Activated T-helper 1 cell treated with anti-CD3 and anti-CD28 coated beads, Interleukin-12 subunit alpha, Interleukin-12 subunit beta, Interleukin-2, Interleukin-4 antibody, amounts not matched to agents 30 ng/mL and 10 ng/mL and 1 ng/mL, durations not matched to agents 14 hours and 24 hours and 36 hours (primary cell): ENCODE results near the gene CD8A. TPM values are rescaled to one million over a fixed set of nuclear protein-coding genes. Genes with fewer than 3 reads are reported as not detected.
A peak's percentile ranks its signal among the peaks of the same experiment; 100 is the strongest.

ENCODE experiments used
- DNase-seq: peaks from one replicate; pipeline ENCODE4 v3.0.0; 2021; ENCODE audit warnings: low spot score
- H3K27ac Mint-ChIP-seq: one replicate; pipeline ENCODE4 v1.8.0; 2021; ENCODE audit warnings: mild to moderate bottlenecking, mixed read lengths
- H3K27me3 Mint-ChIP-seq: one replicate; pipeline ENCODE4 v1.8.0; 2022; ENCODE audit warnings: mild to moderate bottlenecking, moderate library complexity, mixed read lengths; ENCODE audit not compliant: insufficient read depth
- H3K36me3 Mint-ChIP-seq: one replicate; pipeline ENCODE4 v1.8.0; 2021; ENCODE audit warnings: low read depth, mixed read lengths
- H3K4me1 Mint-ChIP-seq: one replicate; pipeline ENCODE4 v1.8.0; 2021; ENCODE audit warnings: low read depth, mixed read lengths
- H3K4me3 Mint-ChIP-seq: one replicate; pipeline ENCODE4 v1.8.0; 2021; ENCODE audit warnings: mild to moderate bottlenecking, moderate library complexity, mixed read lengths
- H3K9me3 Mint-ChIP-seq: one replicate; pipeline ENCODE4 v1.8.0; 2021; ENCODE audit warnings: mixed read lengths
- intact Hi-C: fragments of 100-400 bp; cut with micrococcal nuclease; formaldehyde crosslinking; loops from one replicate; pipeline ENCODE4 v1.15.1; 2024
- total RNA-seq: library from RNA; stranded (reverse); gene quantifications from 2 replicates; pipeline ENCODE4 v1.2.3, GENCODE V29; 2022

CD8A gene
- total RNA-seq, 1 donor from 2014 or later = 2.2 TPM

- Mint-ChIP-seq H3K36me3 (no peaks in the 10 kb centered on the region), H3K4me1 (peaks cover 25% of the 10 kb centered on the region), H3K4me3 (no peak overlapping the region), H3K27me3 (peaks cover 5% of the 10 kb centered on the region), H3K27ac (no peak overlapping the region), H3K9me3 (peaks cover 14% of the 10 kb centered on the region)
- no peak for DNase-seq
- intact Hi-C loops = no loop called here
Measured at GRCh38 chr2:86825036-86825692, 34.5 kb upstream of the CD8A start.

- DNase-seq = no peak
- peaks cover 6% of the 10 kb centered on the region for H3K27me3 Mint-ChIP-seq
- H3K9me3 Mint-ChIP-seq = peaks cover 14% of the 10 kb centered on the region
- H3K27ac Mint-ChIP-seq = no peak overlapping the region
- no peak overlapping the region for H3K4me3 Mint-ChIP-seq
- intact Hi-C loops = no loop called here
- peaks cover 23% of the 10 kb centered on the region for H3K4me1 Mint-ChIP-seq
- H3K36me3 Mint-ChIP-seq = no peaks in the 10 kb centered on the region
Measured at GRCh38 chr2:86822668-86823345, 32.1 kb upstream of the CD8A start.

- no peaks in the 10 kb centered on the region for H3K36me3 Mint-ChIP-seq
- no peak for DNase-seq
- H3K4me1 Mint-ChIP-seq = peaks cover 13% of the 10 kb centered on the region
- peaks cover 14% of the 10 kb centered on the region for H3K9me3 Mint-ChIP-seq
- intact Hi-C loops = no loop called here
- H3K27me3 Mint-ChIP-seq = peaks cover 6% of the 10 kb centered on the region
- no peak overlapping the region for H3K4me3 Mint-ChIP-seq
- H3K27ac Mint-ChIP-seq = no peak overlapping the region
Measured at GRCh38 chr2:86821842-86822241, 31.1 kb upstream of the CD8A start.

- no peak overlapping the region for H3K27ac Mint-ChIP-seq
- no peak for DNase-seq
- no peak overlapping the region for H3K4me3 Mint-ChIP-seq
Measured at GRCh38 chr2:86821306-86821705, 30.6 kb upstream of the CD8A start.

GRCh38 chr2:86818957-86819356 lies 28.2 kb upstream of the CD8A start:
- peaks cover 14% of the 10 kb centered on the region for H3K9me3 Mint-ChIP-seq
- DNase-seq = no peak
- peaks cover 12% of the 10 kb centered on the region for H3K4me1 Mint-ChIP-seq
- intact Hi-C loops = no loop called here
- no peak overlapping the region for H3K27ac Mint-ChIP-seq
- no peaks in the 10 kb centered on the region for H3K36me3 Mint-ChIP-seq
- H3K27me3 Mint-ChIP-seq = peaks cover 11% of the 10 kb centered on the region
- no peak overlapping the region for H3K4me3 Mint-ChIP-seq

More at GRCh38 chr2:86821306-86821705, 30.6 kb upstream of the CD8A start:
- peaks cover 11% of the 10 kb centered on the region for H3K4me1 Mint-ChIP-seq
- no peaks in the 10 kb centered on the region for H3K36me3 Mint-ChIP-seq
- H3K27me3 Mint-ChIP-seq = peaks cover 6% of the 10 kb centered on the region
- peaks cover 14% of the 10 kb centered on the region for H3K9me3 Mint-ChIP-seq
- intact Hi-C loops = no loop called here

GRCh38 chr2:86818114-86818801 lies 27.5 kb upstream of the CD8A start:
- peaks cover 14% of the 10 kb centered on the region for H3K9me3 Mint-ChIP-seq
- no peak overlapping the region for H3K27ac Mint-ChIP-seq
- peaks cover 9% of the 10 kb centered on the region for H3K27me3 Mint-ChIP-seq
- no peak for DNase-seq
- intact Hi-C loops = no loop called here
- no peak overlapping the region for H3K4me3 Mint-ChIP-seq
- peaks cover 12% of the 10 kb centered on the region for H3K4me1 Mint-ChIP-seq
- no peaks in the 10 kb centered on the region for H3K36me3 Mint-ChIP-seq

GRCh38 chr2:86815611-86816010 lies 24.9 kb upstream of the CD8A start:
- H3K27ac Mint-ChIP-seq = no peak overlapping the region
- H3K4me3 Mint-ChIP-seq = no peak overlapping the region
- no peaks in the 10 kb centered on the region for H3K36me3 Mint-ChIP-seq
- H3K4me1 Mint-ChIP-seq = peaks cover 12% of the 10 kb centered on the region
- no peak for DNase-seq
- intact Hi-C loops = no loop called here
- H3K27me3 Mint-ChIP-seq = peaks cover 20% of the 10 kb centered on the region
- no peaks in the 10 kb centered on the region for H3K9me3 Mint-ChIP-seq

GRCh38 chr2:86809481-86810121 lies 18.9 kb upstream of the CD8A start:
- Mint-ChIP-seq H3K4me3 (peak overlapping the region; percentile 8), H3K27me3 (peaks cover 45% of the 10 kb centered on the region), H3K27ac (no peak overlapping the region), H3K4me1 (peaks cover 27% of the 10 kb centered on the region), H3K36me3 (no peaks in the 10 kb centered on the region), H3K9me3 (no peaks in the 10 kb centered on the region)
- intact Hi-C loops = loop anchor here (2.0 kb wide), 1 partner anchor 407 kb away; no protein-coding TSS in a partner anchor
- DNase-seq = no peak

GRCh38 chr2:86808315-86809161 lies 17.8 kb upstream of the CD8A start:
- Mint-ChIP-seq H3K27ac (no peak overlapping the region), H3K4me3 (peak overlapping the region; percentile 87), H3K36me3 (no peaks in the 10 kb centered on the region), H3K9me3 (no peaks in the 10 kb centered on the region), H3K4me1 (peaks cover 27% of the 10 kb centered on the region), H3K27me3 (peaks cover 45% of the 10 kb centered on the region)
- intact Hi-C loops = loop anchor here (2.0 kb wide), 1 partner anchor 408 kb away; no protein-coding TSS in a partner anchor
- DNase-seq = peak; percentile 86

- H3K9me3 Mint-ChIP-seq = no peaks in the 10 kb centered on the region
- peak overlapping the region; percentile 79 for H3K27ac Mint-ChIP-seq
- DNase-seq = no peak
- H3K4me1 Mint-ChIP-seq = peaks cover 27% of the 10 kb centered on the region
- no peaks in the 10 kb centered on the region for H3K36me3 Mint-ChIP-seq
- H3K27me3 Mint-ChIP-seq = peaks cover 46% of the 10 kb centered on the region
- intact Hi-C loops = loop anchor here (1.0 to 2.0 kb wide), 3 partner anchors 16 to 409 kb away; no protein-coding TSS in a partner anchor
- peak overlapping the region; percentile 87 for H3K4me3 Mint-ChIP-seq
Measured at GRCh38 chr2:86807468-86808275, 17.0 kb upstream of the CD8A start.

- intact Hi-C loops = loop anchor here (1.0 kb wide), 2 partner anchors 16 to 43 kb away; no protein-coding TSS in a partner anchor
Measured at GRCh38 chr2:86807133-86807467, 16.4 kb upstream of the CD8A start.

More at GRCh38 chr2:86807133-86807467, 16.4 kb upstream of the CD8A start:
- Mint-ChIP-seq H3K9me3 (no peaks in the 10 kb centered on the region), H3K27me3 (peaks cover 41% of the 10 kb centered on the region), H3K4me1 (peaks cover 27% of the 10 kb centered on the region), H3K36me3 (no peaks in the 10 kb centered on the region), H3K27ac (peak overlapping the region; percentile 79), H3K4me3 (peak overlapping the region; percentile 87)
- DNase-seq = no peak
